ENCODE data around the gene PCNX1. TPM values are rescaled to one million over a fixed set of nuclear protein-coding genes. Genes with fewer than 3 reads are reported as not detected.

Gene PCNX1
- total and polyA plus RNA-seq, 4 donors, result 5.7 to 41.2 (median 18.2) TPM

DNA sequence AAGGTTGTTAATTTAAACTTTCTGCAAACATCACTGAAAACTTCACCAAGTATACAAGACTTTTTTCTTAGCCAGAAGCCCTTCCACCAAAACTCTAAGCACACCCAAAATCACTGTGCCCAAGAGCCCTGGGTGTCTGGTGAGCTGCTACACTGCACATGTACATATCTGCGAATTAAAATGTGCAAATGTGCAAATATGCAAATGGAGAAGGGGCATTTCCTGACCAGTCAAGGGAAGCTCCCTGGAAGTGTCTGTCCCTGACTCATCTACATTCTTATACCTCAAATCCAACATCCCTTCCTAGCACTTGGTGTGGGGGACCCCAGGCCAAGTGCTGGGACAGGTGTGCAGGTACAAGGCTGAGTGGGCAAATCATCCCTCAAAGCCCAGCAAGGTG, 123.7 kb downstream of the PCNX1 start:
- 95% methylated on average over 1 of the region's 1 CpG for WGBS
- Histone ChIP-seq H3K9ac (ENCODE audit: low read depth in 1 of 2, low read length in 2 of 2) (no peak overlapping the region), H3K36me3 (ENCODE audit: control insufficient read depth in 4 of 4, insufficient read depth in 3 of 4, low read depth in 1 of 4, low read length in 3 of 4) (peaks cover 7 to 39% (median 15%) of the 10 kb centered on the region in 4 donors)

DNA sequence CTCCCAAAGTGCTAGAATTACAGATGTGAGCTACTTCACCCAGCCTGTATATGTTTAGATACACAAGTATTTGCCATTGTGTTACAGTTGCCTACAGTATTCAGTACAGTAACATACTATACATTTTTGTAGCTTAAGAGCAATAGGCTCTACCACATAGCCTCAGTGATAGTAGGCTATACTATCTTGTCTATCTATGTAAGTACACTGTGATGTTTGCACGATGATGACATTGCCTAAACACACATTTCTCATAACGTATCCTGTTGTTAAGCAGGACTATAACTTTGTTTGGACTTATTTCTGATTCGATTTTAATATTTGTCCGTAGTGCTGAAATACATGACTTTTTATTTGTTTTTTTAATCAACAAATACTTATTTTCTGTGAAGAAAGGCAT, 129.2 kb downstream of the PCNX1 start:
- Histone ChIP-seq H3K9ac (ENCODE audit: low read depth in 1 of 2, low read length in 2 of 2) (no peak overlapping the region), H3K4me1 (ENCODE audit: control insufficient read depth in 4 of 4, insufficient read depth in 4 of 4, low read length in 3 of 4) (no peaks in the 10 kb centered on the region), H3K36me3 (ENCODE audit: control insufficient read depth in 4 of 4, insufficient read depth in 3 of 4, low read depth in 1 of 4, low read length in 3 of 4) (peaks cover 6 to 34% (median 24%) of the 10 kb centered on the region in 4 donors), H3K27ac (ENCODE audit: low read depth in 1 of 2, low read length in 2 of 2) (no peak overlapping the region), H3K9me3 (ENCODE audit: control insufficient read depth in 4 of 4, low read length in 3 of 4) (peaks cover 0 to 4% (median 2%) of the 10 kb centered on the region in 4 donors), H3K27me3 (ENCODE audit: control insufficient read depth in 4 of 4, insufficient read depth in 4 of 4, low read length in 3 of 4) (no peaks in the 10 kb centered on the region), H3K4me3 (ENCODE audit: low read depth in 1 of 3, low read length in 3 of 3) (no peak overlapping the region)
- DNase-seq (ENCODE audit: low spot score), result no peak
- WGBS, result 95% methylated on average over 4 of the region's 4 CpGs
- TF ChIP-seq, protein P1, sequence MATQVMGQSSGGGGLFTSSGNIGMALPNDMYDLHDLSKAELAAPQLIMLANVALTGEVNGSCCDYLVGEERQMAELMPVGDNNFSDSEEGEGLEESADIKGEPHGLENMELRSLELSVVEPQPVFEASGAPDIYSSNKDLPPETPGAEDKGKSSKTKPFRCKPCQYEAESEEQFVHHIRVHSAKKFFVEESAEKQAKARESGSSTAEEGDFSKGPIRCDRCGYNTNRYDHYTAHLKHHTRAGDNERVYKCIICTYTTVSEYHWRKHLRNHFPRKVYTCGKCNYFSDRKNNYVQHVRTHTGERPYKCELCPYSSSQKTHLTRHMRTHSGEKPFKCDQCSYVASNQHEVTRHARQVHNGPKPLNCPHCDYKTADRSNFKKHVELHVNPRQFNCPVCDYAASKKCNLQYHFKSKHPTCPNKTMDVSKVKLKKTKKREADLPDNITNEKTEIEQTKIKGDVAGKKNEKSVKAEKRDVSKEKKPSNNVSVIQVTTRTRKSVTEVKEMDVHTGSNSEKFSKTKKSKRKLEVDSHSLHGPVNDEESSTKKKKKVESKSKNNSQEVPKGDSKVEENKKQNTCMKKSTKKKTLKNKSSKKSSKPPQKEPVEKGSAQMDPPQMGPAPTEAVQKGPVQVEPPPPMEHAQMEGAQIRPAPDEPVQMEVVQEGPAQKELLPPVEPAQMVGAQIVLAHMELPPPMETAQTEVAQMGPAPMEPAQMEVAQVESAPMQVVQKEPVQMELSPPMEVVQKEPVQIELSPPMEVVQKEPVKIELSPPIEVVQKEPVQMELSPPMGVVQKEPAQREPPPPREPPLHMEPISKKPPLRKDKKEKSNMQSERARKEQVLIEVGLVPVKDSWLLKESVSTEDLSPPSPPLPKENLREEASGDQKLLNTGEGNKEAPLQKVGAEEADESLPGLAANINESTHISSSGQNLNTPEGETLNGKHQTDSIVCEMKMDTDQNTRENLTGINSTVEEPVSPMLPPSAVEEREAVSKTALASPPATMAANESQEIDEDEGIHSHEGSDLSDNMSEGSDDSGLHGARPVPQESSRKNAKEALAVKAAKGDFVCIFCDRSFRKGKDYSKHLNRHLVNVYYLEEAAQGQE (IDR thresholded peaks at IDR 0.05), result no peak
- TF ChIP-seq FOXA1 (IDR thresholded peaks at IDR 0.05) (no peak), HNF4A (conservative IDR thresholded peaks at IDR 0.05) (no peak), JUND (IDR thresholded peaks at IDR 0.05) (no peak), TAF1 (conservative IDR thresholded peaks at IDR 0.05) (no peak), FOXA2 (IDR thresholded peaks at IDR 0.05) (no peak), SP1 (IDR thresholded peaks at IDR 0.05) (no peak), NR2F2 (IDR thresholded peaks at IDR 0.05) (no peak), EGR1 (IDR thresholded peaks at IDR 0.05; ENCODE audit: low read depth in 2 of 2) (no peak), RXRA (IDR thresholded peaks at IDR 0.05) (no peak)
- TF ChIP-seq, protein P2, sequence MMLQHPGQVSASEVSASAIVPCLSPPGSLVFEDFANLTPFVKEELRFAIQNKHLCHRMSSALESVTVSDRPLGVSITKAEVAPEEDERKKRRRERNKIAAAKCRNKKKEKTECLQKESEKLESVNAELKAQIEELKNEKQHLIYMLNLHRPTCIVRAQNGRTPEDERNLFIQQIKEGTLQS (IDR thresholded peaks at IDR 0.05), result no peak
- TF ChIP-seq, protein P3, sequence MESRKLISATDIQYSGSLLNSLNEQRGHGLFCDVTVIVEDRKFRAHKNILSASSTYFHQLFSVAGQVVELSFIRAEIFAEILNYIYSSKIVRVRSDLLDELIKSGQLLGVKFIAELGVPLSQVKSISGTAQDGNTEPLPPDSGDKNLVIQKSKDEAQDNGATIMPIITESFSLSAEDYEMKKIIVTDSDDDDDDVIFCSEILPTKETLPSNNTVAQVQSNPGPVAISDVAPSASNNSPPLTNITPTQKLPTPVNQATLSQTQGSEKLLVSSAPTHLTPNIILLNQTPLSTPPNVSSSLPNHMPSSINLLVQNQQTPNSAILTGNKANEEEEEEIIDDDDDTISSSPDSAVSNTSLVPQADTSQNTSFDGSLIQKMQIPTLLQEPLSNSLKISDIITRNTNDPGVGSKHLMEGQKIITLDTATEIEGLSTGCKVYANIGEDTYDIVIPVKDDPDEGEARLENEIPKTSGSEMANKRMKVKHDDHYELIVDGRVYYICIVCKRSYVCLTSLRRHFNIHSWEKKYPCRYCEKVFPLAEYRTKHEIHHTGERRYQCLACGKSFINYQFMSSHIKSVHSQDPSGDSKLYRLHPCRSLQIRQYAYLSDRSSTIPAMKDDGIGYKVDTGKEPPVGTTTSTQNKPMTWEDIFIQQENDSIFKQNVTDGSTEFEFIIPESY (IDR thresholded peaks at IDR 0.05), result no peak
- TF ChIP-seq, protein P4, sequence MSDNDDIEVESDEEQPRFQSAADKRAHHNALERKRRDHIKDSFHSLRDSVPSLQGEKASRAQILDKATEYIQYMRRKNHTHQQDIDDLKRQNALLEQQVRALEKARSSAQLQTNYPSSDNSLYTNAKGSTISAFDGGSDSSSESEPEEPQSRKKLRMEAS (IDR thresholded peaks at IDR 0.05), result no peak

More for the DNA sequence above, 123.7 kb downstream of the PCNX1 start:
- no peak overlapping the region for H3K27ac ChIP-seq (ENCODE audit: low read depth in 1 of 2, low read length in 2 of 2)
- no peaks in the 10 kb centered on the region for H3K4me1 ChIP-seq (ENCODE audit: control insufficient read depth in 4 of 4, insufficient read depth in 4 of 4, low read length in 3 of 4)
- TF ChIP-seq YY1 (IDR thresholded peaks at IDR 0.05) (no peak), FOXA2 (IDR thresholded peaks at IDR 0.05) (no peak), GABPA (IDR thresholded peaks at IDR 0.05 in 1 of 2, conservative IDR thresholded peaks at IDR 0.05 in 1 of 2) (no peak), HNF4A (conservative IDR thresholded peaks at IDR 0.05) (no peak), RAD21 (IDR thresholded peaks at IDR 0.05) (no peak), FOXA1 (IDR thresholded peaks at IDR 0.05) (no peak), RXRA (IDR thresholded peaks at IDR 0.05) (no peak), JUND (IDR thresholded peaks at IDR 0.05) (no peak)
- TF ChIP-seq, protein P5, sequence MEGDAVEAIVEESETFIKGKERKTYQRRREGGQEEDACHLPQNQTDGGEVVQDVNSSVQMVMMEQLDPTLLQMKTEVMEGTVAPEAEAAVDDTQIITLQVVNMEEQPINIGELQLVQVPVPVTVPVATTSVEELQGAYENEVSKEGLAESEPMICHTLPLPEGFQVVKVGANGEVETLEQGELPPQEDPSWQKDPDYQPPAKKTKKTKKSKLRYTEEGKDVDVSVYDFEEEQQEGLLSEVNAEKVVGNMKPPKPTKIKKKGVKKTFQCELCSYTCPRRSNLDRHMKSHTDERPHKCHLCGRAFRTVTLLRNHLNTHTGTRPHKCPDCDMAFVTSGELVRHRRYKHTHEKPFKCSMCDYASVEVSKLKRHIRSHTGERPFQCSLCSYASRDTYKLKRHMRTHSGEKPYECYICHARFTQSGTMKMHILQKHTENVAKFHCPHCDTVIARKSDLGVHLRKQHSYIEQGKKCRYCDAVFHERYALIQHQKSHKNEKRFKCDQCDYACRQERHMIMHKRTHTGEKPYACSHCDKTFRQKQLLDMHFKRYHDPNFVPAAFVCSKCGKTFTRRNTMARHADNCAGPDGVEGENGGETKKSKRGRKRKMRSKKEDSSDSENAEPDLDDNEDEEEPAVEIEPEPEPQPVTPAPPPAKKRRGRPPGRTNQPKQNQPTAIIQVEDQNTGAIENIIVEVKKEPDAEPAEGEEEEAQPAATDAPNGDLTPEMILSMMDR (IDR thresholded peaks at IDR 0.05; ENCODE audit: low read depth, low read length, missing input control), result no peak
- TF ChIP-seq, protein P1 (IDR thresholded peaks at IDR 0.05), result no peak
- TF ChIP-seq, protein P2 (IDR thresholded peaks at IDR 0.05), result no peak
- TF ChIP-seq, protein P4 (IDR thresholded peaks at IDR 0.05), result no peak
- H3K27me3 ChIP-seq (ENCODE audit: control insufficient read depth in 4 of 4, insufficient read depth in 4 of 4, low read length in 3 of 4), result no peaks in the 10 kb centered on the region
- DNase-seq (ENCODE audit: low spot score), result no peak
- H3K4me3 ChIP-seq (ENCODE audit: low read depth in 1 of 3, low read length in 3 of 3), result no peak overlapping the region
- H3K9me3 ChIP-seq (ENCODE audit: control insufficient read depth in 4 of 4, low read length in 3 of 4), result no peaks in the 10 kb centered on the region

All from liver (tissue), 9 donors.